ENCODE data around the gene KCNQ1. TPM values are rescaled to one million over a fixed set of nuclear protein-coding genes. Genes with fewer than 3 reads are reported as not detected.

Gene KCNQ1
- total and polyA plus RNA-seq, 8 donors, result 14.0 to 61.1 (median 46.7) TPM

GRCh38 chr11:2841411-2842190 lies 396.8 kb downstream of the KCNQ1 start:
- H3K4me3 ChIP-seq, result no peak overlapping the region
- H3K36me3 ChIP-seq, result no peaks in the 10 kb centered on the region
- FAIRE-seq, result no peak
- no peak for TF ChIP-seq CTCF (IDR thresholded peaks at IDR 0.05)
- no peaks in the 10 kb centered on the region for H3K9me3 ChIP-seq
- H3K4me1 ChIP-seq, result no peaks in the 10 kb centered on the region
- H3K27ac ChIP-seq, result no peak overlapping the region
- H3K27me3 ChIP-seq, result no peaks in the 10 kb centered on the region
- intact Hi-C loops (cut with DNase I), result no loop called here
- no peak for ATAC-seq
- peak in 1 of 6 donors; percentile 59 for DNase-seq
- 91% methylated on average over 26 of the region's 26 CpGs for WGBS, 2 donors

- Histone ChIP-seq H3K27ac (no peak overlapping the region), H3K4me1 (no peaks in the 10 kb centered on the region), H3K4me3 (no peak overlapping the region), H3K27me3 (no peaks in the 10 kb centered on the region), H3K36me3 (no peaks in the 10 kb centered on the region), H3K9me3 (no peaks in the 10 kb centered on the region)
- peak in 1 of 6 donors; percentile 47 for DNase-seq
- no peak for TF ChIP-seq CTCF (IDR thresholded peaks at IDR 0.05)
- WGBS, 2 donors, result 93 to 97% methylated on average over 16 of the region's 16 CpGs
- ATAC-seq, result no peak
- intact Hi-C loops (cut with DNase I), result no loop called here
- FAIRE-seq, result no peak
Observed at GRCh38 chr11:2842876-2843275, 398.1 kb downstream of the KCNQ1 start.

GRCh38 chr11:2843551-2843950 lies 398.7 kb downstream of the KCNQ1 start:
- 79 to 83% methylated on average over 14 of the region's 14 CpGs for WGBS, 2 donors
- no peak for ATAC-seq

GRCh38 chr11:2844116-2844842 lies 399.5 kb downstream of the KCNQ1 start:
- Histone ChIP-seq H3K4me1 (no peaks in the 10 kb centered on the region), H3K9me3 (no peaks in the 10 kb centered on the region), H3K4me3 (no peak overlapping the region), H3K36me3 (no peaks in the 10 kb centered on the region), H3K27me3 (no peaks in the 10 kb centered on the region), H3K27ac (no peak overlapping the region)
- FAIRE-seq, result no peak
- peak in 1 of 6 donors; percentile 60 for DNase-seq
- WGBS, 2 donors, result 84% methylated on average over 19 of the region's 19 CpGs
- no peak for TF ChIP-seq CTCF (IDR thresholded peaks at IDR 0.05)
- ATAC-seq, result no peak
- intact Hi-C loops (cut with DNase I), result no loop called here

More at GRCh38 chr11:2843551-2843950, 398.7 kb downstream of the KCNQ1 start:
- no peak for FAIRE-seq
- no peak for TF ChIP-seq CTCF (IDR thresholded peaks at IDR 0.05)
- intact Hi-C loops (cut with DNase I), result no loop called here
- Histone ChIP-seq H3K4me1 (no peaks in the 10 kb centered on the region), H3K27me3 (no peaks in the 10 kb centered on the region), H3K27ac (no peak overlapping the region), H3K9me3 (no peaks in the 10 kb centered on the region), H3K4me3 (no peak overlapping the region), H3K36me3 (no peaks in the 10 kb centered on the region)
- DNase-seq, result peak in 1 of 6 donors; percentile 36
